Transverse colon (tissue), 3 donors: Measurements from ENCODE around the gene P2RX2.

Experiments
- EP300 ChIP-seq: sonication (generic); formaldehyde crosslinking; IDR thresholded peaks from one replicate; pipeline ENCODE4 v1.6.1; 2017; ENCODE audit warnings: antibody characterized with exemption, low read depth
- POLR2A ChIP-seq: fragments of 450-650 bp; IDR thresholded peaks from one replicate; pipeline ENCODE4 v1.6.1; 2016; ENCODE audit warnings: antibody characterized with exemption, mild to moderate bottlenecking, moderate library complexity
- TF ChIP-seq, protein P1 (sequence below), 5 experiments: fragments of 200-600 bp in 3 of 5; fragments of 450-650 bp in 2 of 5; sonication (generic) in 3 of 5; IDR thresholded peaks; 1 replicate in 2 of 5; 2 replicates in 3 of 5; pipeline ENCODE4 v1.5.1; 2016 to 2017; ENCODE audit warnings: antibody characterized with exemption in 5 of 5, inconsistent platforms in 3 of 5, mild to moderate bottlenecking in 2 of 5, moderate library complexity in 1 of 5

- TF ChIP-seq, protein P1, sequence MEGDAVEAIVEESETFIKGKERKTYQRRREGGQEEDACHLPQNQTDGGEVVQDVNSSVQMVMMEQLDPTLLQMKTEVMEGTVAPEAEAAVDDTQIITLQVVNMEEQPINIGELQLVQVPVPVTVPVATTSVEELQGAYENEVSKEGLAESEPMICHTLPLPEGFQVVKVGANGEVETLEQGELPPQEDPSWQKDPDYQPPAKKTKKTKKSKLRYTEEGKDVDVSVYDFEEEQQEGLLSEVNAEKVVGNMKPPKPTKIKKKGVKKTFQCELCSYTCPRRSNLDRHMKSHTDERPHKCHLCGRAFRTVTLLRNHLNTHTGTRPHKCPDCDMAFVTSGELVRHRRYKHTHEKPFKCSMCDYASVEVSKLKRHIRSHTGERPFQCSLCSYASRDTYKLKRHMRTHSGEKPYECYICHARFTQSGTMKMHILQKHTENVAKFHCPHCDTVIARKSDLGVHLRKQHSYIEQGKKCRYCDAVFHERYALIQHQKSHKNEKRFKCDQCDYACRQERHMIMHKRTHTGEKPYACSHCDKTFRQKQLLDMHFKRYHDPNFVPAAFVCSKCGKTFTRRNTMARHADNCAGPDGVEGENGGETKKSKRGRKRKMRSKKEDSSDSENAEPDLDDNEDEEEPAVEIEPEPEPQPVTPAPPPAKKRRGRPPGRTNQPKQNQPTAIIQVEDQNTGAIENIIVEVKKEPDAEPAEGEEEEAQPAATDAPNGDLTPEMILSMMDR (IDR thresholded peaks at IDR 0.05): no peak
- TF ChIP-seq EP300: no peak
- no peak for TF ChIP-seq POLR2A
Measured at GRCh38 chr12:132621657-132622435, 3.3 kb downstream of the P2RX2 start.
